HepG2 (cell line): Measurements from ENCODE around the gene UQCRC2. TPM values are rescaled to one million over a fixed set of nuclear protein-coding genes. Genes with fewer than 3 reads are reported as not detected.
A peak's percentile ranks its signal among the peaks of the same experiment; 100 is the strongest.

Experiments
- ARHGAP35 ChIP-seq: sonication (generic); formaldehyde crosslinking; IDR thresholded peaks from 2 replicates; pipeline ENCODE4 v1.9.0; 2022; ENCODE audit warnings: mild to moderate bottlenecking, inconsistent platforms, moderate library complexity, missing genetic modification reagents, borderline replicate concordance
- GPN1 ChIP-seq: sonication (generic); formaldehyde crosslinking; IDR thresholded peaks from 2 replicates; pipeline ENCODE4 v1.5.1; 2020; ENCODE audit warnings: missing genetic modification reagents, borderline replicate concordance
- KIAA2018 ChIP-seq: sonication (generic); formaldehyde crosslinking; IDR thresholded peaks from 2 replicates; pipeline ENCODE4 v1.5.0; 2020; ENCODE audit warnings: mild to moderate bottlenecking, missing genetic modification reagents, borderline replicate concordance
- MAF1 ChIP-seq: sonication (generic); formaldehyde crosslinking; IDR thresholded peaks from 2 replicates; pipeline ENCODE4 v1.5.0; 2020; ENCODE audit warnings: missing genetic modification reagents, borderline replicate concordance
- MED13 ChIP-seq: sonication (generic); formaldehyde crosslinking; IDR thresholded peaks from 2 replicates; pipeline ENCODE4 v1.5.0; 2020; ENCODE audit warnings: missing genetic modification reagents
- MEIS2 ChIP-seq: sonication (generic); formaldehyde crosslinking; IDR thresholded peaks from 2 replicates; pipeline ENCODE4 v1.9.0; 2021; ENCODE audit warnings: mild to moderate bottlenecking, missing genetic modification reagents
- MIER3 ChIP-seq: IDR thresholded peaks from 2 replicates; pipeline ENCODE4 v1.6.1; 2016; ENCODE audit warnings: missing compliant biosample characterization, borderline replicate concordance
- PHB2 ChIP-seq: fragments of 450-650 bp; IDR thresholded peaks from 2 replicates; pipeline ENCODE4 v1.6.1; 2018; ENCODE audit not compliant: partially characterized antibody
- PTBP1 ChIP-seq: fragments of 200-400 bp; formaldehyde crosslinking; IDR thresholded peaks from 2 replicates; pipeline ENCODE4 v1.6.1; 2018; ENCODE audit warnings: low read length, low read depth; ENCODE audit not compliant: poor library complexity, severe bottlenecking
- ZC3H13 ChIP-seq: sonication (generic); formaldehyde crosslinking; IDR thresholded peaks from 2 replicates; pipeline ENCODE4 v1.8.1; 2023; ENCODE audit warnings: mild to moderate bottlenecking, missing genetic modification reagents, moderate library complexity
- ZMAT5 ChIP-seq: sonication (generic); formaldehyde crosslinking; IDR thresholded peaks from 2 replicates; pipeline ENCODE4 v1.5.0; 2020; ENCODE audit warnings: mild to moderate bottlenecking, low read depth, missing genetic modification reagents, borderline replicate concordance
- ZNF687 ChIP-seq: sonication (generic); formaldehyde crosslinking; IDR thresholded peaks from 2 replicates; pipeline ENCODE4 v1.5.1; 2020; ENCODE audit warnings: mild to moderate bottlenecking, missing genetic modification reagents, moderate library complexity
- ZNF878 ChIP-seq: sonication (generic); formaldehyde crosslinking; IDR thresholded peaks from 2 replicates; pipeline ENCODE4 v1.8.1; 2023; ENCODE audit warnings: mild to moderate bottlenecking, missing genetic modification reagents, moderate library complexity
- ZSCAN9 ChIP-seq: IDR thresholded peaks from 2 replicates; pipeline ENCODE4 v1.6.1; 2016; ENCODE audit warnings: borderline replicate concordance
- polyA plus RNA-seq, 8 experiments: library from polyadenylated mRNA; depleted of rRNA in 3 of 8; stranded (reverse) in 7 of 8; unstranded in 1 of 8; fragments of >200 nt; fragmentation: Illumina TruSeq in 4 of 8; extraction: Trizol in 4 of 8; gene quantifications; 2 replicates each; pipeline versions ENCODE4 v1.2.1 to v1.2.3, GENCODE V29; 2011 to 2016; ENCODE audit warnings: low read depth in 4 of 8, missing spikeins in 1 of 8, mixed read lengths in 1 of 8; ENCODE audit not compliant: insufficient read depth in 1 of 8
- total RNA-seq, 5 experiments: library from RNA; depleted of rRNA; stranded (reverse); fragments of >200 nt; fragmentation: Illumina TruSeq; extraction: Trizol; gene quantifications; 2 replicates each; pipeline ENCODE4 v1.2.3, GENCODE V29; 2016; ENCODE audit warnings: low read depth in 1 of 5
- TF ChIP-seq, protein P1 (sequence below): sonication (generic); formaldehyde crosslinking; IDR thresholded peaks from 2 replicates; pipeline ENCODE4 v1.5.0; 2020; ENCODE audit warnings: mild to moderate bottlenecking, missing genetic modification reagents

UQCRC2 gene
- total and polyA plus RNA-seq, 2 of the 13 experiments (the other 11 are each of a cell fraction or from before 2014, with no cell fraction given): 442 to 536 TPM

GRCh38 chr16:21952040-21952792 is 945 bp upstream of the UQCRC2 start (continued):
- TF ChIP-seq ZNF687: no peak
- TF ChIP-seq, protein P1, sequence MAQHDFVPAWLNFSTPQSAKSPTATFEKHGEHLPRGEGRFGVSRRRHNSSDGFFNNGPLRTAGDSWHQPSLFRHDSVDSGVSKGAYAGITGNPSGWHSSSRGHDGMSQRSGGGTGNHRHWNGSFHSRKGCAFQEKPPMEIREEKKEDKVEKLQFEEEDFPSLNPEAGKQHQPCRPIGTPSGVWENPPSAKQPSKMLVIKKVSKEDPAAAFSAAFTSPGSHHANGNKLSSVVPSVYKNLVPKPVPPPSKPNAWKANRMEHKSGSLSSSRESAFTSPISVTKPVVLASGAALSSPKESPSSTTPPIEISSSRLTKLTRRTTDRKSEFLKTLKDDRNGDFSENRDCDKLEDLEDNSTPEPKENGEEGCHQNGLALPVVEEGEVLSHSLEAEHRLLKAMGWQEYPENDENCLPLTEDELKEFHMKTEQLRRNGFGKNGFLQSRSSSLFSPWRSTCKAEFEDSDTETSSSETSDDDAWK (CRISPR knock-in tag): no peak
- no peak for TF ChIP-seq MEIS2
- no peak for TF ChIP-seq ZC3H13
- no peak for TF ChIP-seq GPN1 (CRISPR knock-in tag)
- no peak for TF ChIP-seq MED13 (CRISPR knock-in tag)
- no peak for TF ChIP-seq ZMAT5
- TF ChIP-seq ZNF878 (CRISPR knock-in tag): no peak; the same call in 1 of the 2 replicates
- no peak for TF ChIP-seq PTBP1
- no peak for TF ChIP-seq ARHGAP35 (CRISPR knock-in tag)
- TF ChIP-seq PHB2: no peak
- TF ChIP-seq ZSCAN9 (CRISPR knock-in tag): no peak
- TF ChIP-seq MIER3 (CRISPR knock-in tag): peak; percentile 14; the same call in 1 of the 2 replicates
- no peak for TF ChIP-seq MAF1
- TF ChIP-seq KIAA2018 (CRISPR knock-in tag): no peak
